Loucy (cell line): Measurements from ENCODE around the gene XRCC4.

Source experiments
- H2AFZ ChIP-seq: fragments of 200-600 bp; sonication (generic); 2 replicates; pipeline ENCODE4 v1.6.0; 2016; ENCODE audit warnings: antibody characterized with exemption, mild to moderate bottlenecking, low read length, moderate library complexity
- H3F3A ChIP-seq: fragments of 200-600 bp; 2 replicates; pipeline ENCODE4 v1.6.0; 2016; ENCODE audit warnings: antibody characterized with exemption, low read depth, mild to moderate bottlenecking
- H3K27me3 ChIP-seq: fragments of 200-600 bp; sonication (generic); 2 replicates; pipeline ENCODE4 v1.6.1; 2014; ENCODE audit warnings: low read length, mild to moderate bottlenecking; ENCODE audit not compliant: insufficient read depth, poor library complexity, severe bottlenecking
- H3K36me3 ChIP-seq: fragments of 200-600 bp; sonication (generic); 2 replicates; pipeline ENCODE4 v1.6.1; 2016; ENCODE audit warnings: low read length; ENCODE audit not compliant: insufficient read depth
- H3K4me1 ChIP-seq: fragments of 200-600 bp; sonication (generic); 2 replicates; pipeline ENCODE4 v1.5.1; 2014; ENCODE audit warnings: low read length, mild to moderate bottlenecking; ENCODE audit not compliant: insufficient read depth, poor library complexity, severe bottlenecking
- H3K4me2 ChIP-seq: fragments of 200-600 bp; sonication (generic); 2 replicates; pipeline ENCODE4 v1.6.0; 2014; ENCODE audit warnings: antibody characterized with exemption, low read length, low read depth, mild to moderate bottlenecking; ENCODE audit not compliant: poor library complexity, severe bottlenecking
- H3K4me3 ChIP-seq: fragments of 200-600 bp; sonication (generic); 2 replicates; pipeline ENCODE4 v1.5.1; 2014; ENCODE audit warnings: low read length, mild to moderate bottlenecking, mixed read lengths; ENCODE audit not compliant: poor library complexity, severe bottlenecking
- H3K79me2 ChIP-seq: fragments of 200-600 bp; sonication (generic); 2 replicates; pipeline ENCODE4 v1.6.1; 2014; ENCODE audit warnings: low read length; ENCODE audit not compliant: insufficient read depth
- H3K9ac ChIP-seq: fragments of 200-600 bp; sonication (generic); 2 replicates; pipeline ENCODE4 v1.6.0; 2014; ENCODE audit warnings: mild to moderate bottlenecking, low read depth, low read length, moderate library complexity; ENCODE audit not compliant: poor library complexity, severe bottlenecking
- H3K9me2 ChIP-seq: fragments of 200-600 bp; sonication (generic); replicated peaks from 2 replicates; pipeline ENCODE4 v1.6.1; 2016; ENCODE audit warnings: low read depth, low read length, mixed read lengths
- H3K9me3 ChIP-seq: fragments of 200-600 bp; sonication (generic); 2 replicates; pipeline ENCODE4 v1.6.1; 2014; ENCODE audit warnings: mild to moderate bottlenecking, antibody characterized with exemption, low read length, low read depth; ENCODE audit not compliant: insufficient read depth
- H4K20me1 ChIP-seq: fragments of 200-600 bp; sonication (generic); 2 replicates; pipeline ENCODE4 v1.6.0; 2014; ENCODE audit warnings: antibody characterized with exemption, low read length, mild to moderate bottlenecking; ENCODE audit not compliant: insufficient read depth, poor library complexity, severe bottlenecking
- CTCF ChIP-seq: fragments of 200-600 bp; sonication (generic); conservative IDR thresholded peaks from 2 replicates; pipeline ENCODE4 v1.5.1; 2014; ENCODE audit warnings: mild to moderate bottlenecking, antibody characterized with exemption, low read length
- EZH2phosphoT487 ChIP-seq: fragments of 200-600 bp; IDR thresholded peaks from 2 replicates; pipeline ENCODE4 v1.6.1; 2018; ENCODE audit warnings: antibody characterized with exemption, mild to moderate bottlenecking, moderate library complexity, borderline replicate concordance

XRCC4 gene

GRCh38 chr5:83184534-83184933 lies 107.2 kb downstream of the XRCC4 start:
- no peaks in the 10 kb centered on the region for H3K36me3 ChIP-seq
- H3F3A ChIP-seq = no peaks in the 10 kb centered on the region
- no peak overlapping the region for H3K9ac ChIP-seq
- no peaks in the 10 kb centered on the region for H3K27me3 ChIP-seq
- H4K20me1 ChIP-seq = no peaks in the 10 kb centered on the region
- H3K9me2 ChIP-seq = no peaks in the 10 kb centered on the region
- H3K4me2 ChIP-seq = no peak overlapping the region
- H3K4me3 ChIP-seq = no peak overlapping the region
- H2AFZ ChIP-seq = no peak overlapping the region
- H3K9me3 ChIP-seq = no peaks in the 10 kb centered on the region
- TF ChIP-seq CTCF (no peak), EZH2phosphoT487 (no peak)
- H3K4me1 ChIP-seq = peaks cover 11% of the 10 kb centered on the region
- no peaks in the 10 kb centered on the region for H3K79me2 ChIP-seq

GRCh38 chr5:83192947-83193346 lies 115.6 kb downstream of the XRCC4 start:
- no peak for TF ChIP-seq EZH2phosphoT487
- no peak for TF ChIP-seq CTCF
- Histone ChIP-seq H2AFZ (no peak overlapping the region), H3K36me3 (no peaks in the 10 kb centered on the region), H3K9ac (no peak overlapping the region), H4K20me1 (no peaks in the 10 kb centered on the region), H3K79me2 (no peaks in the 10 kb centered on the region), H3K9me2 (no peaks in the 10 kb centered on the region), H3K27me3 (no peaks in the 10 kb centered on the region), H3K4me1 (no peaks in the 10 kb centered on the region), H3K9me3 (no peaks in the 10 kb centered on the region), H3K4me3 (no peak overlapping the region), H3K4me2 (no peak overlapping the region), H3F3A (no peaks in the 10 kb centered on the region)

GRCh38 chr5:83197326-83197967 lies 120.1 kb downstream of the XRCC4 start:
- no peaks in the 10 kb centered on the region for H3F3A ChIP-seq
- H3K4me2 ChIP-seq = no peak overlapping the region
- no peaks in the 10 kb centered on the region for H3K27me3 ChIP-seq
- no peaks in the 10 kb centered on the region for H3K9me2 ChIP-seq
- no peaks in the 10 kb centered on the region for H3K9me3 ChIP-seq
- H4K20me1 ChIP-seq = no peaks in the 10 kb centered on the region
- no peak for TF ChIP-seq EZH2phosphoT487
- no peak for TF ChIP-seq CTCF
- H2AFZ ChIP-seq = no peak overlapping the region
- peaks cover 4% of the 10 kb centered on the region; the same call in 1 of the 2 replicates for H3K36me3 ChIP-seq
- H3K79me2 ChIP-seq = no peaks in the 10 kb centered on the region
- no peak overlapping the region for H3K4me3 ChIP-seq
- no peaks in the 10 kb centered on the region for H3K4me1 ChIP-seq
- H3K9ac ChIP-seq = no peak overlapping the region
